Astrocyte of the spinal cord (primary cell): ENCODE results near the gene TMEFF2.

Experiments used
- DNase-seq: peaks from one replicate; pipeline ENCODE4 v3.0.0; 2011; ENCODE audit warnings: low read depth, low spot score
- H3K4me3 ChIP-seq: 2 replicates; pipeline ENCODE4 v1.5.1; 2011; ENCODE audit warnings: low read depth, mild to moderate bottlenecking, low read length, moderate library complexity
- CTCF ChIP-seq: IDR thresholded peaks from 2 replicates; pipeline ENCODE4 v1.5.1; 2012; ENCODE audit warnings: low read depth, mild to moderate bottlenecking, low read length, inconsistent platforms
- in situ Hi-C: cut with HindIII; loops from 2 replicates; pipeline ENCODE4 v1.10.0; 2017; ENCODE audit warnings: low sequenced_read_pairs

TMEFF2 gene

GRCh38 chr2:192030856-192031255, 163.9 kb downstream of the TMEFF2 start:
- no peak for DNase-seq
- in situ Hi-C loops, result no loop called here
- no peak overlapping the region for H3K4me3 ChIP-seq
- no peak for TF ChIP-seq CTCF

- in situ Hi-C loops, result no loop called here
- TF ChIP-seq CTCF, result no peak
- no peak overlapping the region for H3K4me3 ChIP-seq
- DNase-seq, result no peak
Measured at GRCh38 chr2:192030289-192030688, 164.4 kb downstream of the TMEFF2 start.

- no peak overlapping the region for H3K4me3 ChIP-seq
- peak; percentile 33 for TF ChIP-seq CTCF
- in situ Hi-C loops, result no loop called here
- no peak for DNase-seq
Measured at GRCh38 chr2:192029089-192029488, 165.6 kb downstream of the TMEFF2 start.

- TF ChIP-seq CTCF, result no peak
- H3K4me3 ChIP-seq, result no peak overlapping the region
- no peak for DNase-seq
- in situ Hi-C loops, result no loop called here
Measured at GRCh38 chr2:192026825-192027120, 168.0 kb downstream of the TMEFF2 start.

- TF ChIP-seq CTCF, result no peak
- in situ Hi-C loops, result no loop called here
- DNase-seq, result no peak
- no peak overlapping the region for H3K4me3 ChIP-seq
Measured at GRCh38 chr2:192026059-192026824, 168.5 kb downstream of the TMEFF2 start.

GRCh38 chr2:192025637-192026036, 169.1 kb downstream of the TMEFF2 start:
- TF ChIP-seq CTCF, result no peak
- H3K4me3 ChIP-seq, result no peak overlapping the region
- DNase-seq, result no peak
- in situ Hi-C loops, result no loop called here
